Tibial nerve (tissue), 4 donors: ENCODE data around the gene RALGAPB. TPM values are rescaled to one million over a fixed set of nuclear protein-coding genes. Genes with fewer than 3 reads are reported as not detected.

ENCODE experiments used
- DNase-seq, 2 donors: peaks; one replicate each; pipeline ENCODE4 v3.0.0-alpha.2; 2019; ENCODE audit warnings: low spot score in 2 of 2
- H3K27ac ChIP-seq, 4 donors: fragments of 200-600 bp; sonication (generic) in 3 of 4; one replicate each; pipeline ENCODE4 v1.5.1; 2017 to 2019; ENCODE audit warnings: mild to moderate bottlenecking in 1 of 4
- H3K27me3 ChIP-seq, 2 donors: fragments of 200-600 bp; sonication (generic) in 1 of 2; one replicate each; pipeline versions ENCODE4 v1.5.1 to v1.6.0; 2017 to 2019
- H3K36me3 ChIP-seq, 3 donors: fragments of 200-600 bp; sonication (generic); one replicate each; pipeline ENCODE4 v1.5.1; 2018 to 2019
- H3K4me1 ChIP-seq, 4 donors: fragments of 200-600 bp; sonication (generic) in 3 of 4; one replicate each; pipeline ENCODE4 v1.5.1; 2017 to 2019
- H3K4me3 ChIP-seq, 4 donors: fragments of 200-600 bp; sonication (generic) in 3 of 4; one replicate each; pipeline ENCODE4 v1.5.1; 2017 to 2019; ENCODE audit warnings: mild to moderate bottlenecking in 1 of 4, moderate library complexity in 1 of 4
- H3K9me3 ChIP-seq, 4 donors: fragments of 200-600 bp; sonication (generic) in 3 of 4; one replicate each; pipeline ENCODE4 v1.5.1; 2017 to 2019
- EP300 ChIP-seq, 2 donors: sonication (generic); formaldehyde crosslinking; IDR thresholded peaks; one replicate each; pipeline ENCODE4 v1.6.1; 2017; ENCODE audit warnings: antibody characterized with exemption in 2 of 2, mild to moderate bottlenecking in 1 of 2
- POLR2A ChIP-seq, 2 donors: fragments of 450-650 bp; IDR thresholded peaks; one replicate each; pipeline ENCODE4 v1.6.1; 2017; ENCODE audit warnings: antibody characterized with exemption in 2 of 2, mild to moderate bottlenecking in 2 of 2, moderate library complexity in 2 of 2
- WGBS, 2 donors: methylation state at CpG; one replicate each; pipeline ENCODE4 v1.1.5; 2018; 5-methylcytosine and 5-hydroxymethylcytosine counted together
- total RNA-seq, 4 donors: library from RNA; depleted of rRNA; stranded (reverse); fragments of >200 nt; gene quantifications; one replicate each; pipeline ENCODE4 v1.1.0, GENCODE V29; 2016
- TF ChIP-seq, protein P1 (sequence below), 5 experiments: fragments of 200-600 bp in 3 of 5; fragments of 450-650 bp in 2 of 5; sonication (generic) in 3 of 5; IDR thresholded peaks; one replicate each; pipeline ENCODE4 v1.5.1; 2016 to 2019; ENCODE audit warnings: antibody characterized with exemption in 5 of 5, mild to moderate bottlenecking in 3 of 5, moderate library complexity in 2 of 5

RALGAPB gene
- total RNA-seq, 4 donors from 2014 or later, result 33.9 to 45.9 (median 44.3) TPM

DNA sequence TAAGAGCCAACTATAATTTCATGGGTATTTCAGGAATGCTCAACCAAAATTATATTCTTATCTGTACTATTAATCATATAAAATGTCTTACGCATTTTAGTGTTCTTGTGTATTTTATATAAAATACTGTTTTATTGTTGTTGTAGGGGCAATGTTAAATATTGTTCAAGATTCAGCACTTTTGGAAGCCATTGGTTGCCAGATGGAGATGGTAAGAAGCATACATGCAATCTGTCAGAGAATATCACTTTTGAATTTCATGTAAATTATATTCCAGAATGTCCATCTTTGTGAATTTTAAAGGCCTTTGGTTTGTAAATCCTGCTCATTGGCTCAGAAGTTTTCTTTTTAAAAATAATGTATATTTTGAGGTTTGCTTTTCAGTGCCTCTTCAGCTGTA, 58.4 kb downstream of the RALGAPB start:
- H3K36me3 ChIP-seq, result peaks cover 0 to 89% (median 0%) of the 10 kb centered on the region in 3 donors
- no peak for TF ChIP-seq POLR2A (IDR thresholded peaks at IDR 0.05)
- WGBS, 2 donors, result 93 to 98% methylated on average over 1 of the region's 1 CpG

DNA sequence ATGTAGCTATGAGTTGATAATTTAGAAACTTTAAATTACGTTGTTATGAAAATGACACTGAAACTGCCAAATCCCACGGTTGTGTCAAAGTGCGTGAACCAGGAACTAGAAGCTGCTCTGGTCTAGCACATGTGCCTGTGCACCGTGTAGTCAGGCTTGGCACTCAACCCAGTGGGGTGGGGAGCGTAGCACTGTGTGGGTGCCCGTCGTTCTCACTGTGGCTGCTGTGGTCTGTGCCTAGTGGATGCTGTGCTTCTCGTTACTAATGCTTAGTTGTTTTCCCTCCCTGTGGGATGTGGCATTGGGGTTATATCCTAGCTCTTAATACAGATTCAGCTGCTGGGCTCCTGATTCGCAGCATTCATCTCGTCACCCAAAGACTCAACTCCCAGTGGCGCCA, 62.1 kb downstream of the RALGAPB start:
- Histone ChIP-seq H3K4me3 (no peak overlapping the region), H3K9me3 (no peaks in the 10 kb centered on the region), H3K27me3 (no peaks in the 10 kb centered on the region), H3K36me3 (peaks cover 0 to 96% (median 7%) of the 10 kb centered on the region in 3 donors), H3K4me1 (no peaks in the 10 kb centered on the region), H3K27ac (no peak overlapping the region)
- no peak for DNase-seq
- WGBS, 2 donors, result 91 to 92% methylated on average over 11 of the region's 11 CpGs
- no peak for TF ChIP-seq POLR2A (IDR thresholded peaks at IDR 0.05)
- TF ChIP-seq, protein P1, sequence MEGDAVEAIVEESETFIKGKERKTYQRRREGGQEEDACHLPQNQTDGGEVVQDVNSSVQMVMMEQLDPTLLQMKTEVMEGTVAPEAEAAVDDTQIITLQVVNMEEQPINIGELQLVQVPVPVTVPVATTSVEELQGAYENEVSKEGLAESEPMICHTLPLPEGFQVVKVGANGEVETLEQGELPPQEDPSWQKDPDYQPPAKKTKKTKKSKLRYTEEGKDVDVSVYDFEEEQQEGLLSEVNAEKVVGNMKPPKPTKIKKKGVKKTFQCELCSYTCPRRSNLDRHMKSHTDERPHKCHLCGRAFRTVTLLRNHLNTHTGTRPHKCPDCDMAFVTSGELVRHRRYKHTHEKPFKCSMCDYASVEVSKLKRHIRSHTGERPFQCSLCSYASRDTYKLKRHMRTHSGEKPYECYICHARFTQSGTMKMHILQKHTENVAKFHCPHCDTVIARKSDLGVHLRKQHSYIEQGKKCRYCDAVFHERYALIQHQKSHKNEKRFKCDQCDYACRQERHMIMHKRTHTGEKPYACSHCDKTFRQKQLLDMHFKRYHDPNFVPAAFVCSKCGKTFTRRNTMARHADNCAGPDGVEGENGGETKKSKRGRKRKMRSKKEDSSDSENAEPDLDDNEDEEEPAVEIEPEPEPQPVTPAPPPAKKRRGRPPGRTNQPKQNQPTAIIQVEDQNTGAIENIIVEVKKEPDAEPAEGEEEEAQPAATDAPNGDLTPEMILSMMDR (IDR thresholded peaks at IDR 0.05), result no peak
- no peak for TF ChIP-seq EP300 (IDR thresholded peaks at IDR 0.05)

More for the DNA sequence above, 58.4 kb downstream of the RALGAPB start:
- Histone ChIP-seq H3K4me1 (no peaks in the 10 kb centered on the region), H3K4me3 (no peak overlapping the region), H3K27me3 (no peaks in the 10 kb centered on the region), H3K27ac (no peak overlapping the region), H3K9me3 (no peaks in the 10 kb centered on the region)
- no peak for DNase-seq

DNA sequence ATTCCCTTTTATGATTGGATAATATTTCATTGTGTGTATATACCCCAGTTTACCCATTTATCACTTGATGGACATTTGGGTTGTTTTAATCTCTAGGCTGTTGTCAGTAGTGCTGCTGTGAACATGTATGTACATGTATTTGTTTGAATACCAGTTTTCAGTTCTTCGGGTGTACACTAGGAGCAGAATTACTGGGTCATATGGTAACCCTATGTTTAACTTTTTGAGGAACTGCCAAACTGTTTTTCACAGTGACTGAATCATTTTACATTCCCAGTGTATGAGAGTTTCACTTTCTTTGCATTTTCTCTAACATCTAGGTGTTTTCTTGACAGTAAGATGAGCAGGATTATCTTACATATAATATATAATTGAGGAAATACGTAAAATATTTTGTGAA, 63.7 kb downstream of the RALGAPB start:
- Histone ChIP-seq H3K27me3 (no peaks in the 10 kb centered on the region), H3K27ac (no peak overlapping the region), H3K4me1 (no peaks in the 10 kb centered on the region), H3K9me3 (no peaks in the 10 kb centered on the region), H3K36me3 (peaks cover 0 to 99% (median 11%) of the 10 kb centered on the region in 3 donors), H3K4me3 (no peak overlapping the region)
- TF ChIP-seq EP300 (IDR thresholded peaks at IDR 0.05), result no peak
- TF ChIP-seq, protein P1 (IDR thresholded peaks at IDR 0.05), result no peak
- no peak for TF ChIP-seq POLR2A (IDR thresholded peaks at IDR 0.05)
- no peak for DNase-seq
- WGBS, 2 donors, result 97% methylated on average over 2 of the region's 2 CpGs

DNA sequence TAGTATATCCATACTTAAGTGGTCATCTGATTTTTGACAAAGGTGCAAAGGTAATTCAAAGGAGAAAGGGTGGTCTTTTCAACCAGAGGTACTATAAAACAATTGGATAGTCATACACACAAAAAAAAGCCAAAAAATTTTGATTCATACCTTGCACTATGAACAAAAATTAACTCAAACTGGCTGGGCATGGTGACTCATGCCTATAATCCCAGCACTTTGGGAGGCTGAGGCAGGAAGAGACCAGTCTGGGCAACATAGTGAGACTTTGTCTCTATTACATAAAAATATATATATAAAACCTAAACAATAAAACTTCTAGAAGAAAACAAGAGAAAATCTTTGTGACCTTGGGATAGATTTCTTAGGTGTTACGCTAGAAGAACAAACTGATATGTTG, 64.5 kb downstream of the RALGAPB start:
- peaks cover 0 to 99% (median 15%) of the 10 kb centered on the region in 3 donors for H3K36me3 ChIP-seq
- H3K27me3 ChIP-seq, result no peaks in the 10 kb centered on the region
- no peaks in the 10 kb centered on the region for H3K4me1 ChIP-seq
- no peak for TF ChIP-seq POLR2A (IDR thresholded peaks at IDR 0.05)
- TF ChIP-seq, protein P1 (IDR thresholded peaks at IDR 0.05), result no peak
- no peak overlapping the region for H3K27ac ChIP-seq
- no peak for DNase-seq
- WGBS, 2 donors, result 89 to 100% methylated on average over 1 of the region's 1 CpG
- H3K9me3 ChIP-seq, result no peaks in the 10 kb centered on the region
- H3K4me3 ChIP-seq, result no peak overlapping the region

DNA sequence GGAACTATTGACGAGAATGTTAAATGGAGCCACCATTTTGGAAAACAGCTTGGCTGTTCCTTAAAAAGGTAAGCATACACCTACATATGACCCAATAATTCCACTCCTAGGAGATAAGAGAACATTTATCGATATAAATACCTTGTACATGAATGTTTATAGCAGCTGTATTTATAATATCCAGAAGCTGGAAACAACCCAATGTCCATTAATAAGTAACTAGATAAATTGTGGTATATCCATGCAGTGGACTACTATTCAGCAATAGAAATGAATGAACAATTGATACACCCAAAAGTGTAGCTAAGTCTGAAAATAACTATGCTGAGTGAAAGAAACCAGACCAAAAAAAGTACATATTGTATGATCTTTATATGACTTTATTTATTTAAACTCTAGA, 66.1 kb downstream of the RALGAPB start:
- no peak for DNase-seq
- WGBS, 2 donors, result 96 to 98% methylated on average over 2 of the region's 2 CpGs
- TF ChIP-seq EP300 (IDR thresholded peaks at IDR 0.05) (no peak), POLR2A (IDR thresholded peaks at IDR 0.05) (no peak)
- TF ChIP-seq, protein P1 (IDR thresholded peaks at IDR 0.05), result no peak
- Histone ChIP-seq H3K36me3 (peaks cover 0 to 98% (median 15%) of the 10 kb centered on the region in 3 donors), H3K4me1 (no peaks in the 10 kb centered on the region), H3K4me3 (no peak overlapping the region), H3K27me3 (no peaks in the 10 kb centered on the region), H3K9me3 (no peaks in the 10 kb centered on the region), H3K27ac (no peak overlapping the region)
